OCI-LY1 (cell line): ENCODE data around the gene CACNA1D.

Experiments
- H2AFZ ChIP-seq: fragments of 200-600 bp; sonication (generic), shearing (Covaris generic); 2 replicates; pipeline ENCODE4 v1.6.0; 2014; ENCODE audit warnings: antibody characterized with exemption, mild to moderate bottlenecking, low read length
- H3F3A ChIP-seq: fragments of 200-600 bp; sonication (generic), shearing (Covaris generic); 2 replicates; pipeline ENCODE4 v1.6.0; 2014; ENCODE audit warnings: mild to moderate bottlenecking, antibody characterized with exemption, low read length, moderate library complexity; ENCODE audit not compliant: insufficient read depth
- H3K27ac ChIP-seq: fragments of 200-600 bp; sonication (generic); 2 replicates; pipeline ENCODE4 v1.5.1; 2014; ENCODE audit warnings: low read length, mixed run types, mild to moderate bottlenecking, low read depth; ENCODE audit not compliant: poor library complexity, severe bottlenecking
- H3K27me3 ChIP-seq: fragments of 200-600 bp; sonication (generic); 2 replicates; pipeline ENCODE4 v1.6.0; 2014; ENCODE audit warnings: antibody characterized with exemption, mild to moderate bottlenecking, low read length, moderate library complexity; ENCODE audit not compliant: insufficient read depth
- H3K36me3 ChIP-seq: fragments of 200-600 bp; sonication (generic); 2 replicates; pipeline ENCODE4 v1.6.1; 2014; ENCODE audit warnings: mild to moderate bottlenecking, antibody characterized with exemption, low read length, moderate library complexity, mixed read lengths; ENCODE audit not compliant: insufficient read depth
- H3K4me1 ChIP-seq: fragments of 200-600 bp; sonication (generic); 2 replicates; pipeline ENCODE4 v1.5.1; 2014; ENCODE audit warnings: mild to moderate bottlenecking, low read length, moderate library complexity; ENCODE audit not compliant: insufficient read depth, severe bottlenecking
- H3K4me2 ChIP-seq: fragments of 200-600 bp; sonication (generic), shearing (Covaris generic); 2 replicates; pipeline ENCODE4 v1.6.1; 2014; ENCODE audit warnings: low read length
- H3K4me3 ChIP-seq: fragments of 200-600 bp; sonication (generic); 2 replicates; pipeline ENCODE4 v1.5.1; 2014; ENCODE audit warnings: low read length, low read depth, mild to moderate bottlenecking, mixed read lengths; ENCODE audit not compliant: poor library complexity, severe bottlenecking
- H3K79me2 ChIP-seq: fragments of 200-600 bp; shearing (Covaris generic); 2 replicates; pipeline ENCODE4 v1.6.1; 2016; ENCODE audit warnings: mixed run types, low read length, mixed read lengths; ENCODE audit not compliant: insufficient read depth
- H3K9ac ChIP-seq: fragments of 200-600 bp; sonication (generic), shearing (Covaris generic); 2 replicates; pipeline ENCODE4 v1.6.1; 2014; ENCODE audit warnings: mild to moderate bottlenecking, low read length, mixed read lengths
- H3K9me2 ChIP-seq: fragments of 200-600 bp; sonication (generic), shearing (Covaris generic); 2 replicates; pipeline ENCODE4 v1.6.1; 2014; ENCODE audit warnings: low read depth, mild to moderate bottlenecking, low read length, mixed read lengths
- H3K9me3 ChIP-seq: fragments of 200-600 bp; shearing (Covaris generic); 2 replicates; pipeline ENCODE4 v1.6.1; 2014; ENCODE audit warnings: low read length, mixed read lengths
- H4K20me1 ChIP-seq: fragments of 200-600 bp; sonication (generic), shearing (Covaris generic); 2 replicates; pipeline ENCODE4 v1.6.0; 2016; ENCODE audit warnings: mild to moderate bottlenecking, low read length; ENCODE audit not compliant: insufficient read depth
- EZH2 ChIP-seq: fragments of 200-600 bp; sonication (generic), shearing (Covaris generic); IDR thresholded peaks from 2 replicates; pipeline ENCODE4 v1.8.0; 2017; ENCODE audit warnings: borderline replicate concordance, mixed run types, mild to moderate bottlenecking, antibody characterized with exemption, low read length, moderate library complexity, mixed read lengths
- TF ChIP-seq, protein P1 (sequence below): fragments of 200-600 bp; sonication (generic), shearing (Covaris generic); IDR thresholded peaks from 2 replicates; pipeline ENCODE4 v1.5.1; 2017; ENCODE audit warnings: mild to moderate bottlenecking, antibody characterized with exemption, low read length, moderate library complexity, mixed read lengths

The CACNA1D gene

GRCh38 chr3:53604232-53604631 is 109.8 kb downstream of the CACNA1D start:
- TF ChIP-seq EZH2: no peak
- TF ChIP-seq, protein P1, sequence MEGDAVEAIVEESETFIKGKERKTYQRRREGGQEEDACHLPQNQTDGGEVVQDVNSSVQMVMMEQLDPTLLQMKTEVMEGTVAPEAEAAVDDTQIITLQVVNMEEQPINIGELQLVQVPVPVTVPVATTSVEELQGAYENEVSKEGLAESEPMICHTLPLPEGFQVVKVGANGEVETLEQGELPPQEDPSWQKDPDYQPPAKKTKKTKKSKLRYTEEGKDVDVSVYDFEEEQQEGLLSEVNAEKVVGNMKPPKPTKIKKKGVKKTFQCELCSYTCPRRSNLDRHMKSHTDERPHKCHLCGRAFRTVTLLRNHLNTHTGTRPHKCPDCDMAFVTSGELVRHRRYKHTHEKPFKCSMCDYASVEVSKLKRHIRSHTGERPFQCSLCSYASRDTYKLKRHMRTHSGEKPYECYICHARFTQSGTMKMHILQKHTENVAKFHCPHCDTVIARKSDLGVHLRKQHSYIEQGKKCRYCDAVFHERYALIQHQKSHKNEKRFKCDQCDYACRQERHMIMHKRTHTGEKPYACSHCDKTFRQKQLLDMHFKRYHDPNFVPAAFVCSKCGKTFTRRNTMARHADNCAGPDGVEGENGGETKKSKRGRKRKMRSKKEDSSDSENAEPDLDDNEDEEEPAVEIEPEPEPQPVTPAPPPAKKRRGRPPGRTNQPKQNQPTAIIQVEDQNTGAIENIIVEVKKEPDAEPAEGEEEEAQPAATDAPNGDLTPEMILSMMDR: no peak
- Histone ChIP-seq H4K20me1 (no peaks in the 10 kb centered on the region), H3F3A (no peaks in the 10 kb centered on the region), H3K9me2 (no peaks in the 10 kb centered on the region), H3K27me3 (no peaks in the 10 kb centered on the region), H3K27ac (no peak overlapping the region), H2AFZ (no peak overlapping the region), H3K9me3 (peaks cover 6% of the 10 kb centered on the region; the same call in 1 of the 2 replicates), H3K4me2 (no peak overlapping the region), H3K36me3 (no peaks in the 10 kb centered on the region), H3K9ac (no peak overlapping the region), H3K4me3 (no peak overlapping the region), H3K4me1 (no peaks in the 10 kb centered on the region), H3K79me2 (no peaks in the 10 kb centered on the region)

DNA sequence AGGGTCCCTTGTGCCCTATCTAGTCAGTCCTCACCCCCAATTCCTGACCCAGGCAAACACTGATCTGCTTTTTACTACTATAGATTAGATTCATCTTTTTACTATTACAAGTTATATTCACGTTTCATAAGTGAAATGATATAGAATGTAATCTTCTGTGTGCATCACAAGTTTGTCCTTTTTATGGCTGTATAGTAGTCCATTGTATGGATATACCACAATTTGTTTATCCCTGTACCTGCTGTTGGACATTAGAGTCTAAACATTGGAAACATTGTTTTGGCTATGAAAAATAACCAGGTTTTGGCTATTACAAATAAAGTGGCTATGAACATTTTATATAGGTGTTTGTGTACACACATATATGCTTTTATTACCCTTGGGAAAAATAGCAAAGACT is 112.4 kb downstream of the CACNA1D start:
- H3K9me2 ChIP-seq: no peaks in the 10 kb centered on the region
- no peak overlapping the region for H3K4me2 ChIP-seq
- H3K4me3 ChIP-seq: no peak overlapping the region
- no peaks in the 10 kb centered on the region for H3K36me3 ChIP-seq
- H3K79me2 ChIP-seq: no peaks in the 10 kb centered on the region
- no peak overlapping the region for H3K9ac ChIP-seq
- peaks cover 6% of the 10 kb centered on the region; the same call in 1 of the 2 replicates for H3K9me3 ChIP-seq
- no peaks in the 10 kb centered on the region for H4K20me1 ChIP-seq
- H3K27me3 ChIP-seq: no peaks in the 10 kb centered on the region
- TF ChIP-seq, protein P1: no peak
- no peak for TF ChIP-seq EZH2
- no peaks in the 10 kb centered on the region for H3K4me1 ChIP-seq
- no peak overlapping the region for H2AFZ ChIP-seq
- H3K27ac ChIP-seq: no peak overlapping the region
- H3F3A ChIP-seq: no peaks in the 10 kb centered on the region

DNA sequence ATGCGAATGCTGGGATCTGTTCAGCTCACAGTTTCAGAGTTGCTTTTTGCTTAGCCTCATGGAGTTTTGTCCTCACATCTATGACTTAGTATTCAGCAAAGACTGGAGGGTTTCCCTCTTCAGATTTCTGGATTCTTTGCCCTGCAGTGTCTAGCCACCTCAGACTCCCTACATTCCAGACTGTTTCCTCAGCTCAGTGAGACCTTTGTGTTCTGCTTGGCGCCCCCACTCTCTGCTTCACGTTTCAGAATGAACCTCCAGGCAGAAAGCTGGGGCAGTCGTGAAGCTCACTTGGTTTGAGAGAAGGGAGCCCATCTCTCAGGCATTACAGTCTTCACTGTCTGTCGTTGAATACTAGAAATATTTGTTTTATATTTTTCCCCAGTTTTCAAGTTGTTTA is 118.1 kb downstream of the CACNA1D start:
- Histone ChIP-seq H3K36me3 (no peaks in the 10 kb centered on the region), H3K9ac (no peak overlapping the region), H3K27me3 (peaks cover 5% of the 10 kb centered on the region; the same call in 1 of the 2 replicates), H3K79me2 (no peaks in the 10 kb centered on the region), H3K9me2 (no peaks in the 10 kb centered on the region), H2AFZ (no peak overlapping the region), H3K4me3 (no peak overlapping the region), H3K27ac (no peak overlapping the region), H3K9me3 (no peaks in the 10 kb centered on the region), H3K4me1 (no peaks in the 10 kb centered on the region), H4K20me1 (no peaks in the 10 kb centered on the region), H3F3A (no peaks in the 10 kb centered on the region), H3K4me2 (no peak overlapping the region)
- TF ChIP-seq EZH2: no peak

DNA sequence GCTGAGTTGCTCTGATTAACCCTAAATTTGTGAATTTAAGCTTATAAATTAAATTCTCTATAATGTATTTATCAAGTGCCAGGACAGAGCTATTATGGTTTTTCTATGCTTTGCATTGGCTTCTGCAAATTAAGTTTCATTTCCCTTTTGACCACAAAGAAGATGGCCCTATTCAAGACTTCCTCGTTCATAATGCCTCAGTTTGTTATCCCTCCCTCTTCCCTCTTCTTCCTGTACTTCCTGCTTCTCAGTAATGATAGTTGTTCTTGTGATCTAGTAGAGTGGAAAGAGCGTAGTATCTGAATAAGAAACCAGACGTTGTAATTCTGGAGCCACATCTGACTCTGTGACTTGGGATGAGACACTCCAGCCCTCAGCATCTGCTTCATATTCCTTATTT is 118.7 kb downstream of the CACNA1D start:
- H3F3A ChIP-seq: no peaks in the 10 kb centered on the region
- H4K20me1 ChIP-seq: no peaks in the 10 kb centered on the region
- H3K27ac ChIP-seq: no peak overlapping the region
- no peak overlapping the region for H3K4me3 ChIP-seq
- H3K36me3 ChIP-seq: no peaks in the 10 kb centered on the region
- H3K4me1 ChIP-seq: no peaks in the 10 kb centered on the region
- H3K4me2 ChIP-seq: no peak overlapping the region
- H3K9me3 ChIP-seq: no peaks in the 10 kb centered on the region
- no peaks in the 10 kb centered on the region for H3K9me2 ChIP-seq
- H3K79me2 ChIP-seq: no peaks in the 10 kb centered on the region
- H3K9ac ChIP-seq: no peak overlapping the region
- TF ChIP-seq, protein P1: no peak
- no peak for TF ChIP-seq EZH2
- no peak overlapping the region for H2AFZ ChIP-seq
- H3K27me3 ChIP-seq: peaks cover 8% of the 10 kb centered on the region; the same call in 1 of the 2 replicates
